Raji (cell line): Measurements from ENCODE around the gene GNG12.

Experiments
- POLR2A ChIP-seq: IDR thresholded peaks from 2 replicates; pipeline ENCODE4 v1.6.1; 2011; ENCODE audit warnings: low read depth, low read length, control low read depth; ENCODE audit not compliant: insufficient read depth

The GNG12 gene

GRCh38 chr1:67711158-67711854 is 122.0 kb downstream of the GNG12 start:
- no peak for TF ChIP-seq POLR2A

- no peak for TF ChIP-seq POLR2A
Measured at GRCh38 chr1:67710417-67710816, 122.8 kb downstream of the GNG12 start.

- no peak for TF ChIP-seq POLR2A
Measured at GRCh38 chr1:67708606-67709005, 124.7 kb downstream of the GNG12 start.

- no peak for TF ChIP-seq POLR2A
Measured at GRCh38 chr1:67705735-67706453, 127.4 kb downstream of the GNG12 start.

DNA sequence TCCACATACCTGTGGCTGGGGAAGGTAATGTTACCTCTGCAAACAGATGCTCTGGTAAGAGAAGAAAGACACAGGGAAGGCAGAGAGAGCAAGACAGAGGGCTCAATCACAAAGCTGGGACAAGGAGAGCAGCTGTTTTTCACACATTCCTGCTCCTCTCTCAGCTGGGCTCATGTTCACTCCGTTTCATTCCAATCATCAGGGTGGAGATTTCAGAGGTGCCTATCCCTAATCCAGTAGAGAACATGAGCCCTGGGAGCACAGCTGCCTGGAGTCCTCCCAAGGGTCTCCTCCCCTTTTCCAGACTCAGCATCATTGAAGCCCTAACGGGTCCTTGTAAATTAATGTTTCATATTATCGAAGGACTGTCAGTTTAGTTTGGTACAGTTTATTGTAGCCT is 128.9 kb downstream of the GNG12 start:
- no peak for TF ChIP-seq POLR2A

- no peak for TF ChIP-seq POLR2A
Measured at GRCh38 chr1:67701876-67702275, 131.4 kb downstream of the GNG12 start.

DNA sequence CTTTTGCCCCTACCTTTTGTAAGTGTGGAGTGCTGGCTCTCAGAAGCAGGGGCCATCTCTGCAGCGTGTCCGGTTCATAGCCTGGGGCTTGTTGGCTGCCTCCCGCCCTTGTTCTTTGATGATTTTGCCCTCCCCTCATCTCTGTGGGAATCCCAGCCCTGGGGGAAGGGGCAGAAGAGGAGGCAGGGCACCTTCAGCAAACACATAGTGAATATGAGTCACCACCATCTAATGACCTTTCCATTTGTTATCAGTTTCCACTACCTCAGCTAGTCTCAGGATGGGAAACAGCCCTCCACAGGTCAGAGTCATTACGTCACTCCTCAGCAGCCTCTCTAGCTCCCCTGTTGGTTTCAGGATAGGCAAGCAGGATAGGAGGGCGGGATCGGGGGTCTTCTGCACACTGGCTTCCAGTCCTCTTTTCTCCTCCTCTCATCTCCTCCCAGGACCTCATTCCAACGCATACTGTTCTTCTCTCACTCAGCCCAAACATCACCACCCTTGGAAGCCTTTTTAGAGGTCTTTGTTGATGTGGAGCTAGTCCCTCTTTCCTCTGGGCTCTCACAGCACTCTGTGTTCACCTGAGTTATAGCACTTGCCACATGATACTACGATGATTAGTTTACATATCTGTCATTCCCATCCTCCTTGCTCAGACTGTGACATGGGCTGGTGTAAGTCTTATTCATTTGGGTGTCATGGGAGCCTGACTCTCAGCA is 132.4 kb downstream of the GNG12 start:
- TF ChIP-seq POLR2A: no peak

DNA sequence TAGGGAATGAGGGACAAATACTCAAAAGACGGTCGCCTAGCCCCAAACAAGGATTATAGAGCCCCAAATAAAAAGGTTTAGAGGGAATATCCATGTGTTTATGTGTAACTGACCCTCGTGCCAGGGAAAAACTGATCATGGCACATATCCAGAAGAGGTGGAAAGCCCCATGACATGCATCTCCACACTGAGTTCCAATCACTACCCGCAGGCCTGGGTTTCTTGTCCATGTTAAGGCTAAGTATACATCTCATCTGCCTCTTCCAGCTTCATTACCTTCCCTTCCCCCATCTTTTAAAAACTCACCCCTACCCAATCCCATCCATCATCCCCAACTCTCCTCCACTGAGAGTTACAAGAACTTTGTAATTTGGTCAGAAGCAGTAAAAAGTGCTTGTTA is 133.0 kb downstream of the GNG12 start:
- no peak for TF ChIP-seq POLR2A

GRCh38 chr1:67696708-67697107 is 136.6 kb downstream of the GNG12 start:
- no peak for TF ChIP-seq POLR2A

DNA sequence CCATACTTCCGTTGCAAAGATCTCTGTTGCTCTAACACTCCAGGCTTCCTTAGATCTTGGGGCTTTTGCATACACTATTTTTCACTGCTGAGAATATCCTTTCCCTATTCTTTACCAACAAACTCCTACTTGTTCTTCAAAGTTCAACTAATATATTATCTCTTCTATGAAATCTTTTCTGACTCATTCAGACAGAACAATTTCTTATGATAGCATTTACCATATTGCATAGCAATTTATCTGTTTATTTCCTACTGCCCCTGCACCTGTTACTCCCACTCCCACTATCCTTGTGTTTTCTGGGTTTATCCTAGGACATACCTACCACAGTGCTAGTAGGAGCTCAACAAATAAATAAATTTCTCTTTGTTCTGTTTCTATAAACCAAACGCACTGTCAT is 137.3 kb downstream of the GNG12 start:
- no peak for TF ChIP-seq POLR2A

DNA sequence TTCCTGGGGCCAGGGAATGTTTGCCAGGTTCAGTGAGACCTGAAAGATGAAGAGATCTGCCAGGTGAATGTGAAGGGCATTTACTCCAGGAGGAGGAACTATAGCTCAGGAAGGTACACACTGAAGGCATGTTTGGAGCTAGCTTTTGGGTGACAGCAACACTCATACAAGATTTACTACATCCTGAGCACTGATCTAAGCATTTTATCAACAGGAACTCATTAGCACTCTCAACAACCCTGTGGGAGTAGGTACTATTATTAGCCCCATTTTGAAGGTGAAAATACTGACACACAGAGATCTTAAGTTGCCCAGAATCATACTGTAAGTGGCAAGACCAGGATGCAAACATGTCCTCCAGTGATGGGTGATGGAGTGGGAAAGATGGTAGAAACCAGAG is 141.6 kb downstream of the GNG12 start:
- no peak for TF ChIP-seq POLR2A

DNA sequence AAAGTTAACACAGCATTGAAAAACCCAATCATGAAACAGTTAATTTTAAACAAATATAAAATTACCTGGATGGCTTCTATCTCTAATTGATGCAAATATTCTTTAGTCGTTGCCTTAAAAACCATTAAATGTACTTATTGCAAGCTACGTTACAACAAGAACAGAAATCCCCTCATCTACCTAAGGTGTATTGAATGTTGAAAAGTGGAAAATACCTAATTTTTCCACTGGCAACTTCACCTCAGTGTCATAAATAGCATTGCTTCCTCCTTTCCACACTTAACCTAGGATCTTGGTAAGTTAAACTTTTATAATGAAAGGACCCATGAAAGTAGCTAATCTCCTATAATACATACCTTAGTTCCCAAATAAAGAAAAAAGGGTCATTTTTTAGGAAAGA is 142.9 kb downstream of the GNG12 start:
- TF ChIP-seq POLR2A: no peak

- TF ChIP-seq POLR2A: no peak
Measured at GRCh38 chr1:67690018-67690363, 143.3 kb downstream of the GNG12 start.

- no peak for TF ChIP-seq POLR2A
Measured at GRCh38 chr1:67689267-67690017, 143.8 kb downstream of the GNG12 start.

DNA sequence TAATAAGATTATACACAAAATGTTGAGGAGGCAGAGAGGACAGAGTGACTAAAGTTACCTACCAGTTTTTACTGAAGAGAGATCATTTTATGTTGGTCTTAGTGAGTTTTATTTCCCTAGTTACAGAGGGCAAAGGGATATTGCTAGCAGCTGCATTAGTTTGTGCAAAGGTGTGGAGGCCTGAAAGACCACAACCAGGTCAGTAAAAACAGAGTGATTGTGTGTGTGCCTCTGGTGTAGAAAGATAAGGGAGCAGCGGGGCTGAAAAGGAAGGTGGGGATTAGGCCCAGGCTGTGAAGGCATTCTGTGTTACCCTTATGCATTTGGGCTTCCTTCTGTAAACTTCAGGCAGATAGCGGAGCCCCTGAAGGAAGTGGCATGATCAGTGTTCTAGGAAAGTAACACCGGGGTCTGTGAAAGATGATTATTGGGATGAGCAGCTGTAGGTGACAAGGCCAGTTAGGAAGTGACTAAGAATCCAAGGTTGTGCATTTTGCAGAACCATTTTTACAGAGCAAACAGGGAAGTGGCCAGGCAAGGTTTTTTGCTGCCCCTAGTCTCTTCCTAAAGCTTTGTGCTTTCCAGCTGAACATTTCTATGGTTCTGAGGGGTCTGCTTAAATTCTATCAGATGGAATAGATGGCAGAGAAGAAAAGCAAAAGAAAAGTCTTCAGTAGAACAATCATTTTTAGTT is 144.6 kb downstream of the GNG12 start:
- 0 out of 2 replicates have a peak, but pooled peaks have one; percentile 16 for TF ChIP-seq POLR2A
